Measurements from ENCODE around the gene SMIM27.
A peak's percentile ranks its signal among the peaks of the same experiment; 100 is the strongest.

The SMIM27 gene

DNA sequence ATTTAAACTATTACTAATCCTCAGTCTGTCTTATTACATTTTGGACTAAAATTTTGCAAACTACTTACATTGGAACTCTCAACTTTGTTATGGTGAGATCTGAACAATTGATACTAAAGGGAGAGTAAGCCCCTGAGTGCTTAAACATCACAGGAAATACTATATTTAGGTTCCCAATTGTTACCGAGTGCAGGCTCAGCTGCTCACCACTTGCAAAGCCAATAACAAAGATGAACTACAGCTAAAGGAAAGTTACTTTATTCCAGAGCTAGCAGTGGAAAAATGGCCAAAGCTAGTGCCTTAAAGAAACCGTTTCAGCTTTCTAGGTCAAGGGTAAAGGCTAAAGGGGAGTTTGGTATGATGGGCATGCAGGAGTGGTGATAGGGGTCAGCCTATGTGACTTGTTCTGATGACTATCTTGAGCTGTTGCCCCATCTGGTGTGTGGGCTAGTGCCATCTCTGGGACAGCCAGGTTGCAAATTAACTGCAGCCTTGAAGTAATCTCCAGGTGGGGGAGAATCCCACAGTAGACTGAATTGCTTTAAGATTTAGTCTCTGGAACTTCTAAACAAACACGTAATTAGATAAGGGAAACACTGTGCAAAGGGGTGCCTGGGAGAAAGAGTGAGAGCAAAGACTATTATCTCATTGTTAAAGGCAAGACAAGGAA, 28.6 kb downstream of the SMIM27 start:
- no peaks in the 10 kb centered on the region for H3K9me3 Mint-ChIP-seq
- H3K4me3 Mint-ChIP-seq = no peak overlapping the region
- no peak overlapping the region for H3K27ac Mint-ChIP-seq
- H3K36me3 Mint-ChIP-seq (ENCODE audit: low read depth) = no peaks in the 10 kb centered on the region
- peaks cover 14% of the 10 kb centered on the region for H3K4me1 Mint-ChIP-seq
- TF ChIP-seq, protein P1, sequence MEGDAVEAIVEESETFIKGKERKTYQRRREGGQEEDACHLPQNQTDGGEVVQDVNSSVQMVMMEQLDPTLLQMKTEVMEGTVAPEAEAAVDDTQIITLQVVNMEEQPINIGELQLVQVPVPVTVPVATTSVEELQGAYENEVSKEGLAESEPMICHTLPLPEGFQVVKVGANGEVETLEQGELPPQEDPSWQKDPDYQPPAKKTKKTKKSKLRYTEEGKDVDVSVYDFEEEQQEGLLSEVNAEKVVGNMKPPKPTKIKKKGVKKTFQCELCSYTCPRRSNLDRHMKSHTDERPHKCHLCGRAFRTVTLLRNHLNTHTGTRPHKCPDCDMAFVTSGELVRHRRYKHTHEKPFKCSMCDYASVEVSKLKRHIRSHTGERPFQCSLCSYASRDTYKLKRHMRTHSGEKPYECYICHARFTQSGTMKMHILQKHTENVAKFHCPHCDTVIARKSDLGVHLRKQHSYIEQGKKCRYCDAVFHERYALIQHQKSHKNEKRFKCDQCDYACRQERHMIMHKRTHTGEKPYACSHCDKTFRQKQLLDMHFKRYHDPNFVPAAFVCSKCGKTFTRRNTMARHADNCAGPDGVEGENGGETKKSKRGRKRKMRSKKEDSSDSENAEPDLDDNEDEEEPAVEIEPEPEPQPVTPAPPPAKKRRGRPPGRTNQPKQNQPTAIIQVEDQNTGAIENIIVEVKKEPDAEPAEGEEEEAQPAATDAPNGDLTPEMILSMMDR (IDR thresholded peaks at IDR 0.05; ENCODE audit: unreplicated experiment in 3 of 3) = no peak
- peaks cover 9% of the 10 kb centered on the region for H3K27me3 Mint-ChIP-seq (ENCODE audit: low read depth)

DNA sequence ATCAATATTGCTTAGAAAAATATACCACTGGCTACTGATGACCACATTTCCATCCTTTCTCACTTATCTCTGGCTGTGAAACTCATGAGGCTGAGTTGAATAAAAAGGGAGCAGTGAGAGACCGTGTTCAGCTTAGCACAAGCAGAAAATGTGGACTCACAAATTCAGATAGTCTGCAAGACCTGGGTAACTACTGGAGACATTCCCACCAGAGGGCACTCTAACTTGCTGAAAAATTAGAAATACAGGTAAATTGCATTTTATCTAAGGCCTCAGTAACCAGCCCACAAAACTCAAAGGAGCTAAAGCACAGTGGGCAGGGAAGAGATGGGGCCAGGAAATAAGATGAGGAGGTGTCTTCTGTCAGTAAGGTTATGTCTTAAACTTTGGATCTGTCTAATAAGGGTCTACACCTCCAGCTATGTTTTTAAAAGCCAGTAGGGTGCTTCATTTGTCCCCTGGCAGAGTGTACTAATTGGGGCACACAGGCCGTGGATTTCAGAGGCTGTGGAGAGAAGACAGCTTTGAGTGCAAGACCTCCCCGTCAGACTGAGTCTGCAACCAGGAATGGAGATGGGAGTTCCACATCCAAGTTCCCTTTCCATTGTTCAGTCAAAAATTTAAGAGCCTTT, 29.5 kb downstream of the SMIM27 start:
- TF ChIP-seq, protein P1 (IDR thresholded peaks at IDR 0.05; ENCODE audit: unreplicated experiment in 3 of 3) = peak; percentile 58 to 66 (median 66)
- Mint-ChIP-seq H3K9me3 (no peaks in the 10 kb centered on the region), H3K4me1 (peaks cover 14% of the 10 kb centered on the region), H3K27ac (peak overlapping the region in 1 of 3 experiments; percentile 48), H3K27me3 (ENCODE audit: low read depth) (peaks cover 9% of the 10 kb centered on the region), H3K36me3 (ENCODE audit: low read depth) (no peaks in the 10 kb centered on the region), H3K4me3 (no peak overlapping the region)

DNA sequence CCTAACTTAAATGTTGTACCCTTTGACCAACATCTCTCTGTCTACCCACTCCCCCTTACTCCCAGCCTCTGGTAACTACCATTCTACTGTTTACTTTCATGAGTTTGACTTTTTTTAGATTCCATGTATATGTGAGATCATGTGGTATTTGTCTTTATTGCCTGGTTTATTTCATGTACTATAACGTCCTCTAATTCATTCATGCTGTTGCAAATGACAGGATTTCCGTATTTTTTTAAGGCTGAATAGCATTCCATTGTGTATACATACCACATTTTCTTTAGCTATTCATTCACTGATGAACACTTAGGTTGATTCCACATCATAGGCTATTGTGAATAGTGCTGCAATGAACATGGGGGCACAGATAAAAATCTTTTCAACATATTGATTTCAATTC, 32.7 kb downstream of the SMIM27 start:
- no peaks in the 10 kb centered on the region for H3K36me3 Mint-ChIP-seq (ENCODE audit: low read depth)

DNA sequence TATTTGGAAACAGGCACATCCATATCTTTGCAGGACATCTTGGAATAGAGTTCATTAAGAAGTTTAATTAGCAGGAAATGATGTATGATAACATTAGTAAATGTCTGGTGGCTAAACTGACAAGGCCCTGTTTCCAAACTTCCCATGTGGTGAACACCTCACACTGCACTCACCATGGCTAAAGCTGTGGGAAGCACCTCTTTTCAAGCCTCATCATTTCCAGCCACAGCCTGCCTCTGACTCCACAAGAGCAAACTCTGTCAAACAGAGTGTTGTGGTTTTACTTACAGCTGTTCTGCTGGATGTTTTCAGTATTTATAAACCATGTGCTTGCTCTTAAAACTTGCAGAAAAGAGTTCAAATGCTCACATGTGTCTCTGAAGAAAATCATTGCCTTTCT, 35.8 kb downstream of the SMIM27 start:
- Mint-ChIP-seq H3K4me1 (peaks cover 19% of the 10 kb centered on the region), H3K27me3 (ENCODE audit: low read depth) (no peaks in the 10 kb centered on the region), H3K4me3 (no peak overlapping the region), H3K36me3 (ENCODE audit: low read depth) (no peaks in the 10 kb centered on the region), H3K27ac (no peak overlapping the region), H3K9me3 (no peaks in the 10 kb centered on the region)
- TF ChIP-seq, protein P1 (IDR thresholded peaks at IDR 0.05; ENCODE audit: unreplicated experiment in 3 of 3) = no peak

More for the DNA sequence above, 32.7 kb downstream of the SMIM27 start:
- Mint-ChIP-seq H3K4me3 (no peak overlapping the region), H3K27me3 (ENCODE audit: low read depth) (peaks cover 1% of the 10 kb centered on the region), H3K9me3 (no peaks in the 10 kb centered on the region), H3K4me1 (peaks cover 20% of the 10 kb centered on the region), H3K27ac (no peak overlapping the region)
- TF ChIP-seq, protein P1 (IDR thresholded peaks at IDR 0.05; ENCODE audit: unreplicated experiment in 3 of 3) = no peak

DNA sequence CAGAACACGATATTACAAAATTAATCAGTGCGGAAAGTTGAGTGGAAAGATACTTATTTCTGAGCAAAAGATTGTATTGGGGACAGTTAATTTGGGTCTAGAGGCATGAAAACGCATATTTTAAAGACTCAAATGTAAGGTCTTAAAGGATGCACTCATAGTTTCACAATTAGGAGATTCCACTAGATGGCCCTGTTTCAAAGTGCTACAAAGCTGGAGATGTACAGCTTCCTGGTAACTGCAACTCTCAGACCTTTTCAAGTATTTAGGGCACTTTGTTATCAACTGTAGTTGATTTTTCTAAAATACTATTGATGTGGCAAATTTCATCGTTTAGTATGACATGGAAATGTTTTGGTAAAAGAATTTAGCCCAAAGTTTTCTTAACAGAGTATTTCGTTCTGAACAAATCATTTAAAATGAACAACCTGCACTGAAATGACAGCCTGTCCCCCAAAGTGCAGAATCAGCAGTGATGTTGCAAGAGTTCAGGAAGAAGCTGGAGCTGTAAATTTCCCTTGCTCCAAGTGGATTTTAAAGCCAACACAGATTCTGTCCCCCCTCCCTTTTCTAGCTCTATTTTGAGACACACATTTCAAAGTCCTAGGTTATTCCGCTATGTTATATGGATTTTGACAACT, 37.1 kb downstream of the SMIM27 start:
- H3K27ac Mint-ChIP-seq = peak overlapping the region; percentile 58 to 89 (median 69)
- TF ChIP-seq, protein P1 (IDR thresholded peaks at IDR 0.05; ENCODE audit: unreplicated experiment in 3 of 3) = peak; percentile 46 to 63 (median 54)
- H3K9me3 Mint-ChIP-seq = no peaks in the 10 kb centered on the region
- H3K4me1 Mint-ChIP-seq = peaks cover 19% of the 10 kb centered on the region
- no peak overlapping the region for H3K4me3 Mint-ChIP-seq
- H3K27me3 Mint-ChIP-seq (ENCODE audit: low read depth) = no peaks in the 10 kb centered on the region
- H3K36me3 Mint-ChIP-seq (ENCODE audit: low read depth) = no peaks in the 10 kb centered on the region
